Measurements from ENCODE around the gene SMYD3.

The SMYD3 gene

DNA sequence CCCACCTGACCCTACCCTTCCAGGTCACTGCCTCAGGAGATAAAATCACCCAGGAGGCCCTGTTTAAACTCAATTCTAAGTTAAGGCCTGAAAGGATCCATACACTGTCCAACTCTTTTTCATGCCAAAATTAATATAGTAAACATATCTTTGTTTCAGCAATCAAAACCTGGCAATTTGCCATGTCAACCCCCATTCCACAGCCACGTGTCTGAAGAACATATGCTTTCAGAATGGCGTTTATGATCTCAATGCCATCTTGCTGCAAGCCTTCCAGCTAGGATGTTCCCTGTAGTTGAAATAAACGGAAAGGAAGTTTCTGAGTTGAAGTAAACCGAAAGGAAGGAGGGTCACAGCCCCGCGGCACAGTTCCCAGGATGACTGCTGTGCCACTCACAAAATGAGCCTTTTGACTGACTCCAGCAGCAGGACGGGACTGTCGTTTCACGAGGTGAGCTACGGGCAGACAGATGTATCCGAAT is 472.0 kb downstream of the SMYD3 start:
- Histone ChIP-seq H3K27me3 (ENCODE audit: insufficient read depth, low read length, poor library complexity, severe bottlenecking) (no peaks in the 10 kb centered on the region), H3F3A (ENCODE audit: low read depth) (no peaks in the 10 kb centered on the region), H4K20me1 (ENCODE audit: insufficient read depth, low read length, poor library complexity, severe bottlenecking) (no peaks in the 10 kb centered on the region), H3K4me3 (ENCODE audit: low read length, poor library complexity, severe bottlenecking) (no peak overlapping the region), H2AFZ (ENCODE audit: low read length) (no peak overlapping the region), H3K9ac (ENCODE audit: low read depth, low read length, poor library complexity, severe bottlenecking) (no peak overlapping the region), H3K4me2 (ENCODE audit: low read depth, low read length, poor library complexity, severe bottlenecking) (no peak overlapping the region), H3K36me3 (ENCODE audit: insufficient read depth, low read length) (no peaks in the 10 kb centered on the region), H3K4me1 (ENCODE audit: insufficient read depth, low read length, poor library complexity, severe bottlenecking) (peaks cover 31% of the 10 kb centered on the region), H3K79me2 (ENCODE audit: insufficient read depth, low read length) (peaks cover 3% of the 10 kb centered on the region; the same call in 1 of the 2 replicates), H3K9me2 (replicated peaks; ENCODE audit: low read depth, low read length) (no peaks in the 10 kb centered on the region), H3K9me3 (ENCODE audit: insufficient read depth, low read depth, low read length) (no peaks in the 10 kb centered on the region)
- TF ChIP-seq, protein P1, sequence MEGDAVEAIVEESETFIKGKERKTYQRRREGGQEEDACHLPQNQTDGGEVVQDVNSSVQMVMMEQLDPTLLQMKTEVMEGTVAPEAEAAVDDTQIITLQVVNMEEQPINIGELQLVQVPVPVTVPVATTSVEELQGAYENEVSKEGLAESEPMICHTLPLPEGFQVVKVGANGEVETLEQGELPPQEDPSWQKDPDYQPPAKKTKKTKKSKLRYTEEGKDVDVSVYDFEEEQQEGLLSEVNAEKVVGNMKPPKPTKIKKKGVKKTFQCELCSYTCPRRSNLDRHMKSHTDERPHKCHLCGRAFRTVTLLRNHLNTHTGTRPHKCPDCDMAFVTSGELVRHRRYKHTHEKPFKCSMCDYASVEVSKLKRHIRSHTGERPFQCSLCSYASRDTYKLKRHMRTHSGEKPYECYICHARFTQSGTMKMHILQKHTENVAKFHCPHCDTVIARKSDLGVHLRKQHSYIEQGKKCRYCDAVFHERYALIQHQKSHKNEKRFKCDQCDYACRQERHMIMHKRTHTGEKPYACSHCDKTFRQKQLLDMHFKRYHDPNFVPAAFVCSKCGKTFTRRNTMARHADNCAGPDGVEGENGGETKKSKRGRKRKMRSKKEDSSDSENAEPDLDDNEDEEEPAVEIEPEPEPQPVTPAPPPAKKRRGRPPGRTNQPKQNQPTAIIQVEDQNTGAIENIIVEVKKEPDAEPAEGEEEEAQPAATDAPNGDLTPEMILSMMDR (conservative IDR thresholded peaks at IDR 0.05; ENCODE audit: low read length): no peak
- no peak for TF ChIP-seq EZH2phosphoT487 (IDR thresholded peaks at IDR 0.05; ENCODE audit: borderline replicate concordance)

DNA sequence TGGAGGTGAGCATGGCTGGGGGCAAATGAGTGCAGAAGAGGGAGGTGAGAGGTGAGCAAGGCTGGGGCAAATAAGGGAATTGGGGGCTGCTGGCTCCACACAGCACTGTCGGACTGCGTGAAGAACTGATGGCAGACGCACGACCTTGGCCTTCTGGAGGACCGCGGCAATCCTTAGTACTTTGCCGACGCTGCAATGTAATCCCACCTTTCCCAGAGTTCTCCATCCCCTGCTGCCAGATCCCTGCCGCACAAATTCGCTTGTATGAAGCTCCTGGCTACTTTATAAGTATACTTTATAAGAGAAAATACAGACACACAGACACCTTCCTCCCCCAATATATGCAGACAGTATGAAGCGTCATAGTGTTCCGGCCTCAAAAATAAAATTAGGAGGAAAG is 472.4 kb downstream of the SMYD3 start:
- no peaks in the 10 kb centered on the region for H3K9me2 ChIP-seq (replicated peaks; ENCODE audit: low read depth, low read length)
- no peaks in the 10 kb centered on the region for H3K36me3 ChIP-seq (ENCODE audit: insufficient read depth, low read length)
- no peak overlapping the region for H3K4me2 ChIP-seq (ENCODE audit: low read depth, low read length, poor library complexity, severe bottlenecking)
- H3K4me1 ChIP-seq (ENCODE audit: insufficient read depth, low read length, poor library complexity, severe bottlenecking): peaks cover 31% of the 10 kb centered on the region
- no peaks in the 10 kb centered on the region for H3K9me3 ChIP-seq (ENCODE audit: insufficient read depth, low read depth, low read length)
- TF ChIP-seq, protein P1 (conservative IDR thresholded peaks at IDR 0.05; ENCODE audit: low read length): no peak
- H3K4me3 ChIP-seq (ENCODE audit: low read length, poor library complexity, severe bottlenecking): no peak overlapping the region
- H3K27me3 ChIP-seq (ENCODE audit: insufficient read depth, low read length, poor library complexity, severe bottlenecking): no peaks in the 10 kb centered on the region
- no peak overlapping the region for H3K9ac ChIP-seq (ENCODE audit: low read depth, low read length, poor library complexity, severe bottlenecking)
- no peak overlapping the region for H2AFZ ChIP-seq (ENCODE audit: low read length)
- no peaks in the 10 kb centered on the region for H4K20me1 ChIP-seq (ENCODE audit: insufficient read depth, low read length, poor library complexity, severe bottlenecking)
- H3K79me2 ChIP-seq (ENCODE audit: insufficient read depth, low read length): peaks cover 3% of the 10 kb centered on the region; the same call in 1 of the 2 replicates
- H3F3A ChIP-seq (ENCODE audit: low read depth): no peaks in the 10 kb centered on the region

DNA sequence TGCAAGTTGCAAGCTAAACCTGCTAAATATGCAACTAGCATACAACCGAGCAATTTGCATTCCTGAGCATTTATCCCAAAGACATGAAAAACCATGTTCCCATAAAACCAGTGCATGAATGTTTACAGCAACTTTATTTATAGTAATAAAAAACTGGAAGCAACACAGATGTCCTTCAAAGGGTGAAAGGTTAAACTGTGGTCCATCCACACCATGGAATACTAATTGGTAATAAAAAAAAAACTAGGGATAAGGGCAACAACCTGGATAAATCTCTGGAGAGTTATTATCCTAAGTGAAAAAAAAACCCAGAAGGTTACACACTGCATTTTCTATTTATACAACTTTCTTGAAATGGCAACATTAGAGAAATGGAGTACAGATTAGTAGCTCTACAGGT is 474.1 kb downstream of the SMYD3 start:
- Histone ChIP-seq H3K36me3 (ENCODE audit: insufficient read depth, low read length) (no peaks in the 10 kb centered on the region), H3K4me2 (ENCODE audit: low read depth, low read length, poor library complexity, severe bottlenecking) (no peak overlapping the region), H3K79me2 (ENCODE audit: insufficient read depth, low read length) (peaks cover 3% of the 10 kb centered on the region; the same call in 1 of the 2 replicates), H3K9me3 (ENCODE audit: insufficient read depth, low read depth, low read length) (no peaks in the 10 kb centered on the region), H2AFZ (ENCODE audit: low read length) (no peak overlapping the region), H3K9ac (ENCODE audit: low read depth, low read length, poor library complexity, severe bottlenecking) (no peak overlapping the region), H3K9me2 (replicated peaks; ENCODE audit: low read depth, low read length) (no peaks in the 10 kb centered on the region), H3K4me3 (ENCODE audit: low read length, poor library complexity, severe bottlenecking) (no peak overlapping the region), H3K27me3 (ENCODE audit: insufficient read depth, low read length, poor library complexity, severe bottlenecking) (no peaks in the 10 kb centered on the region), H3K4me1 (ENCODE audit: insufficient read depth, low read length, poor library complexity, severe bottlenecking) (peaks cover 20% of the 10 kb centered on the region), H4K20me1 (ENCODE audit: insufficient read depth, low read length, poor library complexity, severe bottlenecking) (no peaks in the 10 kb centered on the region), H3F3A (ENCODE audit: low read depth) (no peaks in the 10 kb centered on the region)
- TF ChIP-seq, protein P1 (conservative IDR thresholded peaks at IDR 0.05; ENCODE audit: low read length): no peak
- TF ChIP-seq EZH2phosphoT487 (IDR thresholded peaks at IDR 0.05; ENCODE audit: borderline replicate concordance): no peak

Data from Loucy (cell line).